Measurements from ENCODE around the gene MXI1. TPM values are rescaled to one million over a fixed set of nuclear protein-coding genes. Genes with fewer than 3 reads are reported as not detected.
"Not testable (repeated sequence)": the region's sequence is repeated elsewhere in the genome, so short reads cannot be mapped to it uniquely, and the experiment has no call there.

The MXI1 gene
- total and polyA plus RNA-seq, 7 experiments from 2014 or later: 36.6 to 57.1 (median 52.7) TPM

GRCh38 chr10:110190170-110190569 is 17.2 kb upstream of the MXI1 start:
- H3K4me1 Mint-ChIP-seq: peaks cover 0 to 9% (median 0%) of the 10 kb centered on the region in 7 donors
- no peak for ATAC-seq
- POLR2A ChIA-PET: interaction anchor here (0.7 to 1.7 kb wide), 2 partner anchors 19 to 53 kb away, joined by 3 to 4 read pairs; no protein-coding TSS in a partner anchor

GRCh38 chr10:110192552-110192951 is 14.9 kb upstream of the MXI1 start:
- ATAC-seq: no peak
- CTCF ChIA-PET: no interaction called here

More at GRCh38 chr10:110190170-110190569, 17.2 kb upstream of the MXI1 start:
- Histone ChIP-seq H3K27me3 (ENCODE audit: control insufficient read depth in 2 of 2, insufficient read depth in 2 of 2, low read length in 2 of 2) (peaks cover 0 to 10% of the 10 kb centered on the region in 2 donors), H3K4me3 (ENCODE audit: low read length) (no peak overlapping the region), H3K36me3 (ENCODE audit: control insufficient read depth in 2 of 3, insufficient read depth in 3 of 3, low read length in 3 of 3) (no peaks in the 10 kb centered on the region), H3K4me1 (ENCODE audit: control insufficient read depth in 2 of 2, insufficient read depth in 2 of 2, low read length in 2 of 2) (no peaks in the 10 kb centered on the region), H3K27ac (ENCODE audit: low read depth, low read length) (no peak overlapping the region), H3K9me3 (ENCODE audit: control insufficient read depth in 2 of 3, low read length in 3 of 3) (no peaks in the 10 kb centered on the region)
- no peak for DNase-seq
- H3K36me3 Mint-ChIP-seq: peaks cover 0 to 7% (median 0%) of the 10 kb centered on the region in 5 donors
- CTCF ChIA-PET: interaction anchor here (0.6 to 1.0 kb wide), 2 partner anchors 23 to 89 kb away, joined by 3 to 5 read pairs; no protein-coding TSS in a partner anchor
- no peak overlapping the region for H3K27ac Mint-ChIP-seq
- intact Hi-C loops (cut with micrococcal nuclease): no loop called here
- H3K9me3 Mint-ChIP-seq: peaks cover 0 to 10% (median 6%) of the 10 kb centered on the region in 11 donors
- H3K4me3 Mint-ChIP-seq: no peak overlapping the region
- peaks cover 12 to 68% (median 33%) of the 10 kb centered on the region in 5 donors for H3K27me3 Mint-ChIP-seq

GRCh38 chr10:110200503-110200902 is 6.9 kb upstream of the MXI1 start:
- Mint-ChIP-seq H3K9me3 (no peaks in the 10 kb centered on the region), H3K27me3 (peaks cover 5 to 77% (median 17%) of the 10 kb centered on the region in 5 donors), H3K4me3 (no peak overlapping the region), H3K4me1 (peaks cover 0 to 21% (median 0%) of the 10 kb centered on the region in 7 donors), H3K36me3 (peaks cover 0 to 4% (median 0%) of the 10 kb centered on the region in 5 donors), H3K27ac (no peak overlapping the region)
- Histone ChIP-seq H3K9me3 (ENCODE audit: control insufficient read depth in 2 of 3, low read length in 3 of 3) (no peaks in the 10 kb centered on the region), H3K27ac (ENCODE audit: low read depth, low read length) (no peak overlapping the region), H3K36me3 (ENCODE audit: control insufficient read depth in 2 of 3, insufficient read depth in 3 of 3, low read length in 3 of 3) (no peaks in the 10 kb centered on the region), H3K4me3 (ENCODE audit: low read length) (no peak overlapping the region), H3K27me3 (ENCODE audit: control insufficient read depth in 2 of 2, insufficient read depth in 2 of 2, low read length in 2 of 2) (no peaks in the 10 kb centered on the region), H3K4me1 (ENCODE audit: control insufficient read depth in 2 of 2, insufficient read depth in 2 of 2, low read length in 2 of 2) (no peaks in the 10 kb centered on the region)
- no peak for DNase-seq
- ChIA-PET CTCF (no interaction called here), POLR2A (interaction anchor here (1.8 to 2.4 kb wide), 2 partner anchors 8 to 10 kb away, joined by 7 to 14 read pairs; no protein-coding TSS in a partner anchor)
- no peak for ATAC-seq
- intact Hi-C loops (cut with micrococcal nuclease): no loop called here

More at GRCh38 chr10:110192552-110192951, 14.9 kb upstream of the MXI1 start:
- peaks cover 0 to 10% of the 10 kb centered on the region in 2 donors for H3K27me3 ChIP-seq (ENCODE audit: control insufficient read depth in 2 of 2, insufficient read depth in 2 of 2, low read length in 2 of 2)
- no peak overlapping the region for H3K4me3 ChIP-seq (ENCODE audit: low read length)
- POLR2A ChIA-PET: interaction anchor here (0.5 kb wide), 1 partner anchor 12 kb away, joined by 4 read pairs; no protein-coding TSS in a partner anchor
- H3K36me3 ChIP-seq (ENCODE audit: control insufficient read depth in 2 of 3, insufficient read depth in 3 of 3, low read length in 3 of 3): no peaks in the 10 kb centered on the region
- no peak overlapping the region for H3K4me3 Mint-ChIP-seq
- no peaks in the 10 kb centered on the region for H3K4me1 ChIP-seq (ENCODE audit: control insufficient read depth in 2 of 2, insufficient read depth in 2 of 2, low read length in 2 of 2)
- no peaks in the 10 kb centered on the region for H3K9me3 ChIP-seq (ENCODE audit: control insufficient read depth in 2 of 3, low read length in 3 of 3)
- intact Hi-C loops (cut with micrococcal nuclease): no loop called here
- H3K27ac Mint-ChIP-seq: peak overlapping the region in 1 of 9 donors; percentile 2
- H3K4me1 Mint-ChIP-seq: peaks cover 0 to 9% (median 0%) of the 10 kb centered on the region in 7 donors
- H3K27ac ChIP-seq (ENCODE audit: low read depth, low read length): no peak overlapping the region
- H3K36me3 Mint-ChIP-seq: peaks cover 0 to 7% (median 0%) of the 10 kb centered on the region in 5 donors
- peaks cover 12 to 77% (median 33%) of the 10 kb centered on the region in 5 donors for H3K27me3 Mint-ChIP-seq
- no peak for DNase-seq
- H3K9me3 Mint-ChIP-seq: peaks cover 0 to 10% (median 6%) of the 10 kb centered on the region in 11 donors

GRCh38 chr10:110201046-110201445 is 6.4 kb upstream of the MXI1 start:
- H3K4me3 Mint-ChIP-seq; H3K36me3 ChIP-seq (ENCODE audit: control insufficient read depth in 2 of 3, insufficient read depth in 3 of 3, low read length in 3 of 3); ATAC-seq; H3K36me3 Mint-ChIP-seq; H3K27ac Mint-ChIP-seq; DNase-seq; intact Hi-C loops (cut with micrococcal nuclease); H3K9me3 Mint-ChIP-seq; H3K9me3 ChIP-seq (ENCODE audit: control insufficient read depth in 2 of 3, low read length in 3 of 3); H3K27ac ChIP-seq (ENCODE audit: low read depth, low read length); H3K4me3 ChIP-seq (ENCODE audit: low read length); CTCF ChIA-PET; H3K27me3 ChIP-seq (ENCODE audit: control insufficient read depth in 2 of 2, insufficient read depth in 2 of 2, low read length in 2 of 2); H3K4me1 ChIP-seq (ENCODE audit: control insufficient read depth in 2 of 2, insufficient read depth in 2 of 2, low read length in 2 of 2): not testable (repeated sequence)
- Mint-ChIP-seq H3K4me1 (peaks cover 0 to 21% (median under 1%) of the 10 kb centered on the region in 7 donors), H3K27me3 (peaks cover 5 to 76% (median 12%) of the 10 kb centered on the region in 5 donors)
- POLR2A ChIA-PET: interaction anchor here (1.8 to 2.4 kb wide), 2 partner anchors 8 to 10 kb away, joined by 7 to 14 read pairs; no protein-coding TSS in a partner anchor

GRCh38 chr10:110203500-110204455 is 3.6 kb upstream of the MXI1 start:
- Mint-ChIP-seq H3K9me3 (no peaks in the 10 kb centered on the region), H3K4me3 (peak overlapping the region in 1 of 10 donors; percentile 56), H3K27ac (peak overlapping the region in 1 of 9 donors; percentile 61), H3K27me3 (peaks cover under 1 to 61% (median 11%) of the 10 kb centered on the region in 5 donors), H3K36me3 (peaks cover 0 to 2% (median 0%) of the 10 kb centered on the region in 5 donors), H3K4me1 (peaks cover 5 to 32% (median 15%) of the 10 kb centered on the region in 7 donors)
- Histone ChIP-seq H3K4me3 (ENCODE audit: low read length) (no peak overlapping the region), H3K27me3 (ENCODE audit: control insufficient read depth in 2 of 2, insufficient read depth in 2 of 2, low read length in 2 of 2) (no peaks in the 10 kb centered on the region), H3K4me1 (ENCODE audit: control insufficient read depth in 2 of 2, insufficient read depth in 2 of 2, low read length in 2 of 2) (peaks cover 5 to 7% of the 10 kb centered on the region in 2 donors), H3K27ac (ENCODE audit: low read depth, low read length) (no peak overlapping the region), H3K36me3 (ENCODE audit: control insufficient read depth in 2 of 3, insufficient read depth in 3 of 3, low read length in 3 of 3) (no peaks in the 10 kb centered on the region), H3K9me3 (ENCODE audit: control insufficient read depth in 2 of 3, low read length in 3 of 3) (no peaks in the 10 kb centered on the region)
- intact Hi-C loops (cut with micrococcal nuclease): no loop called here
- DNase-seq (no peak), ATAC-seq (no peak)
- CTCF ChIA-PET: no interaction called here
- POLR2A ChIA-PET: interaction anchor here (0.6 to 2.1 kb wide), 6 partner anchors 8 to 95 kb away, joined by 3 to 4 read pairs (median 3); no protein-coding TSS in a partner anchor

GRCh38 chr10:110205051-110205675 is 2.2 kb upstream of the MXI1 start:
- ATAC-seq (no peak), DNase-seq (no peak)
- Mint-ChIP-seq H3K4me3 (peak overlapping the region in 1 of 10 donors; percentile 9), H3K27me3 (peaks cover 0 to 50% (median 12%) of the 10 kb centered on the region in 5 donors), H3K4me1 (peaks cover 5 to 28% (median 15%) of the 10 kb centered on the region in 7 donors), H3K36me3 (peaks cover 0 to 4% (median 0%) of the 10 kb centered on the region in 5 donors), H3K9me3 (peaks cover 0 to 5% (median 0%) of the 10 kb centered on the region in 11 donors), H3K27ac (peak overlapping the region in 2 of 9 donors; percentile 36 to 44)
- no peak overlapping the region for H3K4me3 ChIP-seq (ENCODE audit: low read length)
- H3K36me3 ChIP-seq (ENCODE audit: control insufficient read depth in 2 of 3, insufficient read depth in 3 of 3, low read length in 3 of 3): peaks cover 0 to 2% (median 0%) of the 10 kb centered on the region in 3 experiments
- H3K9me3 ChIP-seq (ENCODE audit: control insufficient read depth in 2 of 3, low read length in 3 of 3): no peaks in the 10 kb centered on the region
- CTCF ChIA-PET: interaction anchor here (0.6 to 1.5 kb wide), 2 partner anchors 23 to 75 kb away, joined by 4 to 5 read pairs; no protein-coding TSS in a partner anchor
- H3K4me1 ChIP-seq (ENCODE audit: control insufficient read depth in 2 of 2, insufficient read depth in 2 of 2, low read length in 2 of 2): peaks cover 5 to 7% of the 10 kb centered on the region in 2 donors
- intact Hi-C loops (cut with micrococcal nuclease): loop anchor here in 1 of 2 donors (5.0 kb wide), 3 partner anchors 33 to 342 kb away; no protein-coding TSS in a partner anchor
- H3K27me3 ChIP-seq (ENCODE audit: control insufficient read depth in 2 of 2, insufficient read depth in 2 of 2, low read length in 2 of 2): no peaks in the 10 kb centered on the region
- H3K27ac ChIP-seq (ENCODE audit: low read depth, low read length): no peak overlapping the region
- POLR2A ChIA-PET: interaction anchor here (1.4 to 11.5 kb wide), 4 partner anchors 14 to 99 kb away, joined by 3 to 353 read pairs (median 88); partner anchors contain the start of gene SMNDC1

Measured in naive thymus-derived CD4-positive, alpha-beta T cell (primary cell).